MM.1S (cell line): ENCODE data around the gene FOXP2.

Experiments used
- EZH2 ChIP-seq: fragments of 300-600 bp; sonication (generic); optimal IDR thresholded peaks from 2 replicates; pipeline ENCODE3; 2017; ENCODE audit warnings: low read depth, mild to moderate bottlenecking, antibody characterized with exemption, low read length, mixed read lengths
- EZH2phosphoT487 ChIP-seq: fragments of 300-600 bp; sonication (generic); IDR thresholded peaks from 2 replicates; pipeline ENCODE4 v1.6.1; 2018; ENCODE audit warnings: antibody characterized with exemption, low read length
- TF ChIP-seq, protein P1 (sequence below): fragments of 300-600 bp; sonication (generic); IDR thresholded peaks from 2 replicates; pipeline ENCODE4 v1.5.1; 2016; ENCODE audit warnings: antibody characterized with exemption, low read length, mixed read lengths

DNA sequence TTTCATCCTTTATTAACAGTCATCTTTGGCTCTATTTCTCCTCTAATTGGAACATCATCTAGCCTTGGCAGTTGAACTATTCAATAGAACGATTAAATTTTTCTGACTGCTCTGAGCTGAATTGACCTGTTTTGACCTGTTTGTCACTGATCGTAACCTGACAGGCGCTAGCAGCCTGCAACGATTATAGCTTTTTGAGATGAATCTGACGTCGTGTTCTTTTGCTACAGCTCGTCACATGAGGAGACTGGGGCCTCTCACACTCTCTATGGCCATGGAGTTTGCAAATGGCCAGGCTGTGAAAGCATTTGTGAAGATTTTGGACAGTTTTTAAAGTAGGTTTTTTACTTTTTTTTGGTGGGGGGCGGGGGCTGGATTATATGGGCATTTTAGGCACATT lies 229.8 kb downstream of the FOXP2 start:
- TF ChIP-seq, protein P1, sequence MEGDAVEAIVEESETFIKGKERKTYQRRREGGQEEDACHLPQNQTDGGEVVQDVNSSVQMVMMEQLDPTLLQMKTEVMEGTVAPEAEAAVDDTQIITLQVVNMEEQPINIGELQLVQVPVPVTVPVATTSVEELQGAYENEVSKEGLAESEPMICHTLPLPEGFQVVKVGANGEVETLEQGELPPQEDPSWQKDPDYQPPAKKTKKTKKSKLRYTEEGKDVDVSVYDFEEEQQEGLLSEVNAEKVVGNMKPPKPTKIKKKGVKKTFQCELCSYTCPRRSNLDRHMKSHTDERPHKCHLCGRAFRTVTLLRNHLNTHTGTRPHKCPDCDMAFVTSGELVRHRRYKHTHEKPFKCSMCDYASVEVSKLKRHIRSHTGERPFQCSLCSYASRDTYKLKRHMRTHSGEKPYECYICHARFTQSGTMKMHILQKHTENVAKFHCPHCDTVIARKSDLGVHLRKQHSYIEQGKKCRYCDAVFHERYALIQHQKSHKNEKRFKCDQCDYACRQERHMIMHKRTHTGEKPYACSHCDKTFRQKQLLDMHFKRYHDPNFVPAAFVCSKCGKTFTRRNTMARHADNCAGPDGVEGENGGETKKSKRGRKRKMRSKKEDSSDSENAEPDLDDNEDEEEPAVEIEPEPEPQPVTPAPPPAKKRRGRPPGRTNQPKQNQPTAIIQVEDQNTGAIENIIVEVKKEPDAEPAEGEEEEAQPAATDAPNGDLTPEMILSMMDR, result no peak
- TF ChIP-seq EZH2 (no peak), EZH2phosphoT487 (no peak)
